Measurements from ENCODE around the gene PRCP.
A peak's percentile ranks its signal among the peaks of the same experiment; 100 is the strongest.
"Not testable (repeated sequence)": the region's sequence is repeated elsewhere in the genome, so short reads cannot be mapped to it uniquely, and the experiment has no call there.

PRCP gene

GRCh38 chr11:82900277-82901164, at the start of gene PRCP:
Gene PRCP, minus strand, starts transcription at chr11:82900430. Its CDS starts 28 bp downstream, at chr11:82900402.
- peak; percentile 100 for DNase-seq

DNA sequence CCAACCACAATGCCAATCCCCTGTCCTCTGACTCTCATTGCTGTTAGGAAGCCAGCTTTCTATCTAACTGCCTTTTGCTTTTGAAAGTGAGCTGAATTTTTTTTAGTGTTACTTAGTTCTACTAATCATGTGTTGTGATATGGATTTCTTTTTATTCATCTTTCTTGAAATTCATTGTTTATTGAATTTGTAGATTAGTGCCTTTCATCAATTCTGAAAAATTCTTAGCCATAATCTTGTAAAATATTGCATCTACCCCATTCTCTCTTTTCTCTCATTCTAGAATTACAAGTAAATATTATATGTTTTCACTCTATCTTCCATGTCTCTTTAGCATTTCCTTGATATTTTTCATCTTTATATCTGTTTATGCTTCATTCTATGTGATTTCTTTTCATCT, 49.1 kb upstream of the PRCP start:
- DNase-seq = no peak

GRCh38 chr11:82945682-82946081, 45.5 kb upstream of the PRCP start:
- DNase-seq = no peak

- DNase-seq = not testable (repeated sequence)
These were observed 44.8 kb upstream of the PRCP start for GRCh38 chr11:82945041-82945440.

DNA sequence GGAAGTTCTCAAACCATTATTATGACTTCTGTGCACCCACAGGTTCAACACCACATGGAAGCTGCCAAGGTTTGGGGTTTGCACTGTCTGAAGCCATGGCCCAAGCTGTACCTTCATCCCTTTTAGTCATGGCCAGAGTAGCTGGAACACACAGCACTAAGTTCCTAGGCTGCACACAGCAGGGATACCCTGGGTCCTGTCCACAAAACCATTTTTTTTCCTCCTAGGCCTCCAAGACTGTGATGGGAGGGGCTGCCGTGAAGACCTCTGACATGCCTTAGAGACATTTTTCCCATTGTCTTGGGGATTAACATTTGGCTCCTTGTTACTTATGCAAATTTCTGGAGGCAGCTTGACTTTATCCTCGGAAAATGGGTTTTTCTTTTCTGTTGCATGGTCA, 44.0 kb upstream of the PRCP start:
- DNase-seq = no peak

- DNase-seq = not testable (repeated sequence)
These were observed 43.2 kb upstream of the PRCP start for GRCh38 chr11:82943430-82943829.

GRCh38 chr11:82942376-82942775, 42.1 kb upstream of the PRCP start:
- DNase-seq = no peak

GRCh38 chr11:82939456-82939855, 39.2 kb upstream of the PRCP start:
- DNase-seq = no peak

- no peak for DNase-seq
These were observed 37.3 kb upstream of the PRCP start for GRCh38 chr11:82937554-82937953.

- no peak for DNase-seq
These were observed 36.0 kb upstream of the PRCP start for GRCh38 chr11:82936261-82936660.

DNA sequence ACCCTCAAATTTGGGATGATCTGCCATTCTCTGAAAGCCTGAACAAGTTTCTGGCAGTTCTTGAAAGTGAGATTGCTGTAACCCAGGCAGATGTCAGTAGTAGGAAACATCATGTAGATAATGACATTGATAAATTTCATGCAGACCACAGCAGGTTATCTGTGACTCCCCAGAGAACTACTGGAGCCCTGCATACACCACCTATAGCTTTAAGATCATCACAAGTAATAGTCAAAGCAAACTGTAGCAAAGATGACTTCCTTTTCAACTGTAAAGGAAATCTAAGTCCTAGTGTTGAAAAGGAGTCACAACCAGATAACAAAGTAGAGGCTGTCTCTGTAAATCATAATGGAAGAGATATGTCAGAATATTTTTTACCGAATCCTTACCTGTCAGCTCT, 32.3 kb upstream of the PRCP start:
- DNase-seq = peak; percentile 69

- peak; percentile 72 for DNase-seq
These were observed 30.5 kb upstream of the PRCP start for GRCh38 chr11:82930734-82931133.

DNA sequence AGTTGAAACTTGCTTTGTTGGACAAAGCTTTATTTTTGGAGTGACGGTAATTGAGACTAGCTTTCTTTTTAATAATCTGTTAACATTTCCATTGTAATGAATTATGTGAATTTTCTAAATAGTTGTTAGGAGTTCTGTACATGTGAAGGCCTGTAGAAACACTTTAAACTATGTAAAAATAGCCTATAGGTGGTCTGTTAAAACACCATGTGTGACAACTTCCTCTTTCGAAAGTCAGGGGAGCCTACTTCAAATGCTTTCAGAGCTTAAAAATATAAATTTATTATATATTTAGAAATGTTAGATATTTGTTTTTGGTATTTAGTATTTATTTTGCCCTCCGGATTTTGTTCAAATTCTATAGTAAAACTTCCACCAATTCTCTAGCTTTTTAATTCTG, 30.0 kb upstream of the PRCP start:
- DNase-seq = peak; percentile 72

DNA sequence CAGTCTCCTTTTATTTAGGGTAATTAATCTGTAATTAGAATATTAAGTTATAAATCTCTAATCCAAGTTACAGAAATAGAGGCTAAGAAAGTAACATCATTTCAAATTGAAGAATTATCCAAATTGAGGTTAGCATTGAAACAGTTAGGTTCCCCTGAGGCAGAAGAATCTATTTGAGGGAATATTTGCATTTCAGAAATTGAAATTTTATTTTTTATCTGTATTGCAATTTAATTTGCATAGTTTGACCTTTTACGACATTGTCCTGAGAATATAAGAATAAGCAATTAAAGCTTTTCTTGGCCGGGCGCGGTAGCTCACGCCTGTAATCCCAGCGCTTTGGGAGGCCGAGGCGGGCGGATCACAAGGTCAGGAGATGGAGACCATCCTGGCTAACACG, 28.9 kb upstream of the PRCP start:
- DNase-seq = no peak

- peak; percentile 91 for DNase-seq
These were observed 27.1 kb upstream of the PRCP start for GRCh38 chr11:82927264-82927880.

GRCh38 chr11:82924522-82925224, 24.4 kb upstream of the PRCP start:
- no peak for DNase-seq

GRCh38 chr11:82922396-82923173, 22.4 kb upstream of the PRCP start:
- not testable (repeated sequence) for DNase-seq

GRCh38 chr11:82920227-82920626, 20.0 kb upstream of the PRCP start:
- not testable (repeated sequence) for DNase-seq

DNA sequence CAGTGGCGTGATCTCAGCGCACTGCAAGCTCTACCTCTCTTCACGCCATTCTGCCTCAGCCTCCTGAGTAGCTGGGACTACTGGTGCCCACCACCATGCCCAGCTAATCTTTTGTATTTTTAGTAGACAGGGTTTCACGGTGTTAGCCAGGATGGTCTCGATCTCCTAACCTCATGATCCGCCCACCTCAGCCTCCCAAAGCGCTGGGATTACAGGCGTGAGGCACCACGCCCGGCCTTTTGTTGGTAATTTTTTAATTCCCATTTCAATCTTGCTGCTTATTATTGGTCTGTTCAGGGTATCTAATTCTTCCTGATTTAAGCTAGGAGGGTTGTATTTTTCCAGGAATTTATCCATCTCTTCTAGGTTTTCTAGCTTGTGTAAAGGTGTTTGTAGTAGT, 19.6 kb upstream of the PRCP start:
- not testable (repeated sequence) for DNase-seq

- DNase-seq = no peak
These were observed 8.9 kb upstream of the PRCP start for GRCh38 chr11:82909015-82909640.

GRCh38 chr11:82908311-82908710, 8.1 kb upstream of the PRCP start:
- DNase-seq = no peak

DNA sequence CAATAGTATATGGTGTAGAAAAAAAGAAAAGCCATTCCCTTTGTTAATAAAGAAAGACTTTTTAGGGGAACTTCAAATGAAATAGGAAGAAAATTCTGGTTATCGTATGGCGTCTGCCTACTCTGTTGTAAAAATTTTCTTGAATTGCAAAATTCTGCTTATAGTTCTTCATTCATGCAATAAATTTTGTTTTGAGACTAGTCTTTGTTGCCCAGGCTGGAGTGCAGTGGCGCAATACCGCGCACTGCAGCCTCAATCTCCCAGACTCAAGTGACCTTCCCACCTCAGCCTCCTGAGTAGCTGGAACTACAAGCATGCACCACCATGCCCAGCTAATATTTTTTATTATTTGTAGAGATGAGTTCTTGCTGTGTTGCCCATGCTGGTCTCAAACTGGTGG, 7.1 kb upstream of the PRCP start:
- DNase-seq = no peak
